IPS-18c (cell line): Measurements from ENCODE around the gene PEPD.

Source experiments
- H3K4me3 ChIP-seq: 2 replicates; pipeline ENCODE4 v1.7.0; 2013; ENCODE audit warnings: low read depth, mild to moderate bottlenecking, low read length, moderate library complexity; ENCODE audit not compliant: insufficient read depth
- H3K9me3 ChIP-seq: one replicate; pipeline ENCODE4 v1.6.1; 2013; ENCODE audit warnings: mild to moderate bottlenecking, low read length, moderate library complexity; ENCODE audit not compliant: control insufficient read depth, insufficient read depth

The PEPD gene

DNA sequence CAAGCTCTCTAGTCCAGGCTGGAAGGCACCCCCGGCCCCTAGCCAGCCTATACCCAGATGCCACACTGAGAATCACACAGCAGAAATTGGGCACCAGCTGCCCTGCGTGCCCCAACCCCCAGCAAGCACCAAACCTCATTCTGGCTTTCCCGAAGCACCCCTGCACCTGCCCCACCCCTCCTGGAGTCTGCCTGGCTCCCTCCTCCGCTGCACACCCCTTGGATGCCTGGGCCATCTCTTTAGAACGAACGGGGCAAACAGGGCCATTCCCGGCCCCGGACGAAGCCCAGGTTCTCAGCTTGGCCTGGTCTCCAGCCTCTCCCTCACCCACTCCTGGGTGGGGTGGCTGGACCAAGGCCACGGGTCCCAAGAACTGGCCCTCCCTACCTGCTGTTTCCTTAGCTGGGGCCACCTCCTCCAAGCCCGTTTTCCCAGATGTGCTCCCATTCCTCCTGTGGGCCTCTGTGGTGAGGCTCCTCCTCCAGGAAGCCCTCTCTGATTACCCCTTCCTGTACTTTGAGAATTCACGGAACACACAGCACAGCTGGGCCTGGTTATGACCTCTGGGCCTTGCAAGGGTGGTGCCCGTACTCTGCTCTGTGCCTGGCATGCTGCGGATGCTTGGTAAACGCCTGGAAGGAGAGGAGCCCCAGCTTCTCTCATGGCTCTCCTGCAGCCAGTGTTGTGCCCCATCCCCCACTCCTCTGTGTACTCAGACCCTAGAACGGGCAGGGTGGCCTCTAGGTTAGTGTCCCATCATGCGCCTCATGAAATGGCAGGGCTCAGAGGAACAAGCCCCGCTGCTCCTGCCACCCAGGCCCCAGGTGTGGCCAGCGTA is 126.6 kb downstream of the PEPD start:
- H3K4me3 ChIP-seq, result no peak overlapping the region

DNA sequence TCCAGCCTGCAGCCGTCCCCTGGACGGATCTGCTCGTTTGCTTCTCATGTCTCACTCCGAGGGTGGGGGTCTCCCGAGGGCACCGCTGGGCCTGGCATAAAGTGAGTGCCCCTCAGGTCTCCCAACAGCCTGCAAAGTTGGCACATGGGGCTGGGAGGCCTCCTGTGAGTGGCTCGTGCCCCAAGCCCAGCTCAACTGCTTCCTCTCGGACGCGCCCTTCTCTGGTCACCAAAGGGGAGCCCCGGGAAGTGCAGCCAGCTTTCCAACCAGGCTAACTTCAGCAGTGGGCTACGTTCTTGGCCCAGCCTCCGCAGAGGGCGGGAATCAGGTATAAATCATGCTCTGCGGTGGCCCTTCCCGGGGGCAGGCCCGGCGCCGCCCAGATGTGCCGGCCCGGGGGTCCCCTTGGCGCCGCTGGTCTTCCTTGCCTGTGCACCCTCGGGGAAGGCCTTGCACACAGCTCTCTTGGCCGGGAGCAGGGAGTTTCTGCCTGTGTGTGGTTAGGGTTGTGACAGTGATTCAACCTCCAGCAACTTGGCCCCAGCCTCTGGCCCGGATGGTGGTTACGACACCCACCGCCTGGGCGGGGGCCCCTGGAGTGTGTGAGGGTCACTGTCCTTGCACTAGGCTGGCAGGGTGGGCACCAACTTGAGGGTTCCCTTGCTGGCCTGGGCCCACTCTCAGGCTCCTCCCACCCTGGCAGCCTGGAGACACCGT is 127.4 kb downstream of the PEPD start:
- no peak overlapping the region for H3K4me3 ChIP-seq
- peaks cover 2% of the 10 kb centered on the region for H3K9me3 ChIP-seq

More for the DNA sequence above, 126.6 kb downstream of the PEPD start:
- peaks cover 2% of the 10 kb centered on the region for H3K9me3 ChIP-seq

DNA sequence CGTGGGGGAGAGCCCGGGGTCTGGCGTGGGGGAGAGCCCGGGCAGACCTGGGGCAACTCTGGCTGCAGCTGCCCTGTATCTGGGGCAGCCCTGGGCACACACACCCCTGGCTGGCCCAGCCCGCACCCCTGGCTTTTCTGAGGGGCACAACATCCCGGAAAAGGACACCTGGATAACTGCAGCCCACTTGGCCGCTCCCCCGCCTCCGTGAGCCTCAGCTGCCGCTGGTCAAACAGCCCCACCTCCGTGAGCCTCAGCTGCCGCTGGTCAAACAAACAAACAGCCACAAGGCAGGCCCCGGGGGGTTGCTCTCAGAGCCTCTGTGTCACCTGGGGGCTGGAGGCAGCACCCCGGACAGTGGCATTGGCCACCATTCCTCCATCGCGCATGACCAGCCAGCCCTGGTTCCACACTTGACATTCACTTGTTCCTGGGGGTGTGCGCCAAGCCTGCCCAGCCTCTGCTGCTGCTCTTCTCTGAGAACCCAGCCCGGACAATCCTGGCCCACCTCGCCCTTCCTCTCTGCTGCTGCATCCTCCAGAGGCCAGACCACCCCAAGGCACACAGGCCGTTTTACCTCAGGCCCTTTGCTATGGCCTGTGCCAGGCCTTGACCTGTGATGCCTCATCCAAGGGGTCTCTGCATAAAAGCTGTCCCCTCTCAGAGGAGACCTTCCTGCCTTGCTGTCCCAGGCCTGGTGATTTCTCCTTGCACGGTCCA is 128.1 kb downstream of the PEPD start:
- H3K9me3 ChIP-seq, result peaks cover 2% of the 10 kb centered on the region

DNA sequence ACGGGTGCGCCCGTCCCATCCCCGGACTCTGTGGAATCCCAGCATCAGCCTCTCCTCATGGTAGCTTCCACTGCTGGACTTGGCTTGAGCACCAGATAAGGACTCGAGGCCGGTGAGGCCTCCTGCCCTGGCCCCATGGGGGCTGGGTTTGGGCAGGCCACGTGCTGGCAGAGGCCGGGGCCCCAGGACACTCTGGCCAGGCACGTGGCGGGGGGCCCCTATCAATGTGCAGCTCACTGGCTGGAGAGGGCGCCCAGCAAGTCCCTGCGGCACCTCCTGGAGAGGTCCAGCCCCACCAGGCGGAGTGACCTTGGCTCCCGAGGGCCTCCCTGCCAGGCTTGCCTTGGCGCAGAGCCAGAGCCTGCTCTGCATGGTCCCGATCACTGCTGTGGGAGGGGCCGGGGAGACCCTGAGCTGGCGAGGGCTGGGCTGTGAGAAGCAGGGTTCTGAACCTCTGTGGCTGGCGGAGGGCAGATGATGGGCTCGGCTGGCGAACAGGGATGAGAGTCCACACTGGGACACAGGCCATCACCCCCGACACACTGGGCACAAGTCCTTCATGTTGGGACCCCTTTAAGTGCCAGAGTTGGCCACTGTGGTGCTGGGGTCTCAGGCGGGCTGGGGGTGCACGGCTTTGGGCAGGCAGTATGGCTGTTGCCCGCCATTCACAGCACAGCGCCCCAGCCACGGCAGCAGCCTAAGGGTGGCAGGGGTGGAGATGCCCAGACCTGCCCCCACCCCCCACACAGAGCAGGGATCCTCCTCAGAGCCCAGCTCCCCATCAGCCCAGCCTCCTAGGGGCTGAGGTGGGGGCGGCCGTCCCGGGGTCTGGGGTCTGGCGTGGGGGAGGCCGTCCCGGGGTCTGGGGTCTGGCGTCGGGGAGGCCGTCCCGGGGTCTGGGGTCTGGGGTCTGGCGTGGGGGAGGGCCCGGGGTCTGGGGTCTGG is 129.0 kb downstream of the PEPD start:
- Histone ChIP-seq H3K9me3 (peaks cover 2% of the 10 kb centered on the region), H3K4me3 (no peak overlapping the region)

More for the DNA sequence above, 128.1 kb downstream of the PEPD start:
- H3K4me3 ChIP-seq, result no peak overlapping the region

DNA sequence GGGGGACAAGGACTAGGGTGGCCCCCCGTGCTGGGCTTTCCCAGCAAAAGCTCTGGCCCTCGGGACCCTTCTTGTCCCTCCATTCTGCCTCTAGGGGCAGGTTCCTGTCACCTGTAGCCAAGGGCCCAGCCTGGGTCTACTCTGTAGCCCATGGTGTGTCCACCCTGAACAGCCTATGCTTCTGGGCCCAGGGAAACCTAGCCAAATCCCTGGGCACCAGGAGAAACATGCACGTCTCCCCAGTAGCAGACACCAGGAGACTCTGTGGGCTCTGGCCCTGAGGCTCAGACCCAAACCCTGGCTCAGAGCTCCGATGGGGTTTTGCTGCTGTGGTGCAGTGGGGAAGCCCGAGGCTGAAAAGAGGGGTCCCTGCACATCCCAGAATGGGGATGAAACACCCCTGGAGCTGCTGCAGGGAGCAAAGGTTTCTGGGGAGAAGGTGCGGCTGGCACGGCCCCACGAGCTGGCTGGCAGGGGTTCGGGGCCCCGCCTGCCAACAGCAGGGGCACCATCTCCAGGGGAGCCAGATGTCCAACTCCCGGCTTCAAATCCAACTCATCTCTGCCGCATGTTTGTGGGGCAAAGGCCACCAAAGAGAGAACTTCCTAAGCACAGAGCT is 129.9 kb downstream of the PEPD start:
- peaks cover 2% of the 10 kb centered on the region for H3K9me3 ChIP-seq
- no peak overlapping the region for H3K4me3 ChIP-seq

DNA sequence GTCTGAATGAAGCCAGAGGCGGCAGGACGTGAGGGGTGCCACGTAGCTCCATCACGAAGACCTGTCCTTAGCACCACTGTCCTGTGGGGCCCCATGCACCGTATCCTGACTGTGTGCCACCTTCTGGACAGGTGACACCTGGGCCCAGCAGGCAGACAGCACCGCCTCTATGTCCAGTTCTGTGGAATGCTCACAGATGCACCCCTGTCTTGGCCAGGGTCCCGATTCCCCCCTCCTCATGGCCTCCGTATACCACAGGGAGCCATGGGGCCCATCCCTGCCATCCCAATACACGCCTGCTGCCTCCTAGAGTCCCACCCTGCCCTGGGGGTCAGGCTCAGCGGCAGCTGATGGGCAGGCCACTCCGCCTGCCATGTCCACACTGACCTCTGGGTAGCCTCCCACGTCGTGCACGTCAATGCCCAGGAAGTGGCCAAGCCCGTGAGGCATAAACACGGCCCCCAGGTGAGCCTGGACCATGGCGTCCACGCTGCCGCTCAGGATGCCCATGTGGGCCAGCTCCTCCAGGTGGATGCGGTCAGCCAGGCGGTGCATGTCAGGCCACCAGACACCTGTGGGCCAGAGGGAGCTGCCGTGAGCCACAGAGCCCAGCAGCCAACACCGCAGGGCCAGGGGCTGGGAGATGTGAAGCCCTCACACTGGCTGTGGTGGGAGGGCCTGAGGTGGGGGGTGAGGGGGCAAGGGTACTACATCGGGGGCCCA is 130.5 kb downstream of the PEPD start:
- Histone ChIP-seq H3K9me3 (peaks cover 2% of the 10 kb centered on the region), H3K4me3 (no peak overlapping the region)

DNA sequence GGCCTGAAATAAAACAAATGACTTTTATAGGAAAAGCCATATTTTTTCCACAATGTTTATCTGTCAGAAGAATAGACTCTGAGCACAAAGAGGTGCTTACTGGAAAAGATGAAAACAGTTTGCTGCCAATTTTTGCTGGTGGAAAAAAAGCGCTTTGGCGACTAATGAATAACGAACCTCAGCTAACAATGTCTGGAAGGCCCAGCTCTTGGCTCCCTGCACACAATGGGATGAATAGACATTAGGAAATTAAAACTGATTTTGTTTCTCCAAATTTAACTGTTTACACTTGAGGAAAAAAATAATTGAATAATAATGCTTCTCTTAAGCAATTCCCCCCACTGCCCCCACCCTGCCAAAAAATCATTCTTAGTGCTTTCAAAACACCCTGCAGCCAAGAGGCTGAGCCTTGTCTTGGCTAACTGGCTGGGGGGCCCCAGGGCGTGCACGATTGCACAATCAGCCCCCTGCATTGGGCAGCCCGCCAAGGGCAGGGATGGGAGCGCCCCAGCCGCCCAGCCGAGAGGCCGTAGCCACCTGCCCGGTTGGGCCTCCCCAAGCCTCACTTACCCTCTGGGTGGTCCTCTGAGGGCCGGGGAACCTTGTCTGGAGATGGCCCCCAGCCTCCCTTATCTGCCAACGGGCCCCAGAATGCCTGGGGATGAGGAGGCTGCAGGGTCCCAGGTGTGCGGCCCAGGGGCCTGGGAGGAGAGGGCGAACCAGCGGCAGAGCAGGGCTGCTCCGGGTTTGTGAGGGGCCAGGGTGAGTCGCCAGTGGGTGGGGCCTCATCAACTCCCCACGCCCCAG is 131.3 kb downstream of the PEPD start:
- peaks cover 2% of the 10 kb centered on the region for H3K9me3 ChIP-seq
- no peak overlapping the region for H3K4me3 ChIP-seq

DNA sequence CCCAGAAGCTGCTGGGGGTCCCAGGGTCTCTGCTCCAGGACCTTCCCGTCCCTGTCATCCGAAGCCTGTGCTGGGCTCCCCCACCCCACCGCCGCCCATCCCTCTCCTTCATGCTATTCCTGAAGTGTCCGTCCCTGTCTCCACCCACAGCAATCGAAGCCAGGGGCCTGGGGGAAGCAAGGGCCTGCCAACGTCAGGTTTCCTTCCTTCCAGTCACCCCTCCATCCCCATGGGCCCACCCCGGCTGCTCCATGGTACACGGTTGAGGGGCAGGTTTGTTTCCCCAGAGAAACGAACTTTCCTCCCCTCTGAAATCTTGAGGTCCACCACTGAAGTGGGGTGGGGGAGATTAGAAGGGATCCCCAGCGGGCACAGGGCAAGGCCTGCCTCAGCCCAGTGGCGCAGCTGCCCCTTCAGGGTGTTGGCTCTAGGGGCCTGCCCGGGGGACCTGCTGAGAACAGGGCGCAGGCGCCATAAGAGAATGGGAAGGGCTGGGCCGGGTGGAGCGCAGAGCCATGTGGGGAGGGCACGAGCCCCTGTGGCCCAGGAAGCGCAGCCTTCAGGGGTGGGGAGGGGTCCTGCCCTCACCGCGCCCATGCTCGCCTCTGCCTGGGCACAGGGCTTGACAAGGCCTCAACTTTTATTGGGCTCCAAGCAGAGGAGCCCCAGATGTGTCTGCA is 132.0 kb downstream of the PEPD start:
- H3K4me3 ChIP-seq, result no peak overlapping the region
- H3K9me3 ChIP-seq, result peaks cover 2% of the 10 kb centered on the region

DNA sequence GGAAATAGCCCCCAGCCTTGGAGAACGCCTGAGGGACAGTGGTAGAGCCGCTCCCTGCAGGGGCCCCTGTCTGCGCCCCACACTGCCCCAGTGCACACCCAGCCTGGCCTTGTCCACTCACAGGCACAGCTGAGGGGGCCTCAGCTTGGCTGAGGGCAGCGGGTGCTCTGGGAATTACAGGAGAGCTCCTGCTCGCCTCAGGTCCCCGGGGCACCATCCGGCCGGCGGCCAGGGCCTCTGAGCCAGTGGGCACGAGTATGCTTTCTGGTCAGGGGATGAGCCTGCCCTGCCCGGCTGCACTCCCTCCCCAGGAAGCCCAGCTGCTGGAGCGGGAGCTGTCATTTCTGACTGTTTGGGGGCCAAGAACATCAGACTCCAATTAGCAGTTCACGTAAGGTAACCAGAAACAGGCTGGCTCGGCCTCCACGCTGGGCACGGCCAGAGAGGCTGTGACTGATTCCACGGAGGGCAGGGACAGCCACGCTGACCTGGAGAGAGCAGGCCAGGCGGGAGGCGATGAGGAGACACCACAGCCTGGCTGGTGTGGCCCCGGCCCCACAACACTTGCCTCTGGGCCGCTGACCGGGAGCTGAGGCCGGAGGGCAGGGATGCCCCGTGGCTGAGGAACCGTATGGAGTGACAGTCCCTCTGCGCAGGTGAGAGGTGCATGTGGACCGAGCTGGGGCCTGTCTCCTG is 132.7 kb downstream of the PEPD start:
- Histone ChIP-seq H3K4me3 (no peak overlapping the region), H3K9me3 (peaks cover 2% of the 10 kb centered on the region)

DNA sequence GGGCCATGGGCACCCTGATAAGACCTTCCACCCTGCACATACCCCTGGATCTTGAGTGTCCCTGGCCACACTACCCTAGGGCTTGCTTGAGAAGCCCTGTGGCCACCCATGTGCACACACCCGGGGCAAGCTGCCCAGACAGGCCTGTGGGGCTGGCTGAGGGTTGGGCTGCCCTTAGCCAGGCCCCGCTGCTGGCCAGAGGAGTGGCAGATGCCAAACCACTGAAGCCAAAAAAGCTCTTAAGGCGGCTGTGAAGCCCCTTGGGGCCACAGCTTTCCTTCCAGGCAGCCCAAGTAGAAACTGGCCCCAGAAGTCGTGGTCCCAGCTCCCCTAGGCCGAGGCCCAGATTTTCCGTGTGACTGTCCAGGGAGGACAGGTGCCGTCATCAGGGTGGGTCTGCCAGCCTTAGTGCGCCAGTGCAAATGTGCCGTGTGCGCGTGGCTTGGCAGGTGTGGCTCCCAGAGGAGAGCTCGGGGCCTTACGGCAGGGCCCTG is 133.3 kb downstream of the PEPD start:
- no peak overlapping the region for H3K4me3 ChIP-seq

DNA sequence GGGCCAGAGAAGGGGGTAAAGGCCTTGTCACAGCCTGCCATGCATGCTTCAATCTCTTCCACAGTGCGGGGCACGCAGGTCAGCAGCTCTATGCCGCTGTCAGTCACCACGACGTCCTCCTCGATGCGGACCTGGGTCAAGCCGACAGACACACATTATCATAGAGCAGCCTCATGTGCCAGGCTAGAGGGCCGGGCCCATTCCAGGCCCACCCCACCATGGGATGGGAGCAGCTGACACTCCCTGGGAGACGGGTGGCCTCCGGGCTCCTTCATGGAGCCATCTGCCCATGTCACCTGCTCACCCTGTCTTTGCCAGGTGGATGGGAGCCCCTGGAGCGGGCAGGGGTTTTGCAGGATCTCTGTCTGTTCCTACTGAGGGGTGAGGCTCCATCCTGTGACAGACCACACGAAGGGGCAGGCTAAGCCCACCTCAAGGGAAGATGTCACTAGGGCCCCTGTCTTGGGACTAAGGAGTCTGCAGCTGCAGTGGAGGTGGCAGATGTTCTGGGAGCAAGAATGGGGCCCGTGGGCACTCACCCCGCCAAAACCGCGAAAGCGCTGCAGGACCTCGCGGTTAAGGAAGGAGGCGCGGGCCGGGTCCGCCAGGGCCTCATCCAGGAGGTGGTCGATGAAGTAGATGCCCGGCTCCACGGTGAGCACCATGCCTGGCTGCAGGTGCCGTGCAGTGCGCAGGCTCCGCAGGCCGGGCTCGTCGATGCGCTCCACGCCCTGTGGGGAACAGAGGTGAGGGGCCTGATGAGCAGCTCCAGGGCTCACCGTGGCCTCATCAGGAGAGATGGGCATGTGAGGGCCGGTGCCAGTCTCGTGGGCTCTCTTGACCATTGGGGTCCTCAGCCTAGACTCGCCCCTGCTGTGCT is 134.0 kb downstream of the PEPD start:
- H3K9me3 ChIP-seq, result peaks cover 2% of the 10 kb centered on the region

More for the DNA sequence above, 133.3 kb downstream of the PEPD start:
- peaks cover 2% of the 10 kb centered on the region for H3K9me3 ChIP-seq

DNA sequence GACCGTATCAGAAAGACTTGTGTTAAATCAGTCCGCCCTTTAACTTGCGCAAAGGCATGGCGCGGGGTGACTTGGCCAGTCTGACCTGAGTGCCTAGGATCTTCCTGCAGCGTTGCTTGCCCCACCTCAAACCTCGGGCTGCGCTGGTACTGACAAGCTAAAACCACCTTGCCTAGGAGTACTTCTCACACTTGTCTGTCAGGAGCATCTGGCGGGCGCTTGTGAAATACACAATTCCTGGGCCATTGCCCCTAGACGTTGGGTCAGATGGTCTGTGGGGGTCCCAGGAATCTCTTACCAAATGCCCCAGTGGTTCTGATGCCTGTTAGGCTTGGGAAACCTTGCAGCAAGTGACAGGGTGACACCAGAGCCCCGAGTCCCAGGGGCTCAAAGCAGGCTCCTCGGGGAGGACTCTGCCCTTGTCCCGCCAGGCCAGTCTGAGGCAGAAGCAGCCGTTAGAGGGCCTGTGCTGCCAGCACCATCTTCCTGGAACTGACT is 135.2 kb downstream of the PEPD start:
- Histone ChIP-seq H3K9me3 (peaks cover 2% of the 10 kb centered on the region), H3K4me3 (no peak overlapping the region)

More for the DNA sequence above, 134.0 kb downstream of the PEPD start:
- H3K4me3 ChIP-seq, result no peak overlapping the region

DNA sequence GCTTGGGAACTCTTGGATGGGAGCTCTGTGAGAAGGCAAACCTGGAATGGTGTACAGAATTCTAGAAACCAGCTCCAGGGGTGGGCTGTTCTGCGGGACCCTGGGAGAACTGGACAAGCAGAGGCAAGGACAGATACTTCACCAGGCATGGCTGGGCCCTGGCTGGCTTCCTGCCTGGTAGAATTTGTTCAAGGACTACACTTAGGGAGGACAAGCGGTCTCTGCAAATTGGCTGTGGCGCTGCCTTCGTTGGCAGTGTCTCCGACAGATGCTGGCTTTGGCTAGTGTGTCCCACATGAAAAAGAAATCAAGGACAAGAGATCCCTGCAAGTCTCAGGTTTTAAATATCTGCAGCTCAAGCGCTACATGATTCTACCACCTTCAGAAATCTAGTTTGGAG is 135.6 kb downstream of the PEPD start:
- Histone ChIP-seq H3K9me3 (no peaks in the 10 kb centered on the region), H3K4me3 (no peak overlapping the region)
